ENCODE measurements around the gene POLQ. TPM values are rescaled to one million over a fixed set of nuclear protein-coding genes. Genes with fewer than 3 reads are reported as not detected.
"Not testable (repeated sequence)": the region's sequence is repeated elsewhere in the genome, so short reads cannot be mapped to it uniquely, and the experiment has no call there.

Gene POLQ
- total and polyA plus RNA-seq, 2 donors: 0.71 to 7.9 TPM

DNA sequence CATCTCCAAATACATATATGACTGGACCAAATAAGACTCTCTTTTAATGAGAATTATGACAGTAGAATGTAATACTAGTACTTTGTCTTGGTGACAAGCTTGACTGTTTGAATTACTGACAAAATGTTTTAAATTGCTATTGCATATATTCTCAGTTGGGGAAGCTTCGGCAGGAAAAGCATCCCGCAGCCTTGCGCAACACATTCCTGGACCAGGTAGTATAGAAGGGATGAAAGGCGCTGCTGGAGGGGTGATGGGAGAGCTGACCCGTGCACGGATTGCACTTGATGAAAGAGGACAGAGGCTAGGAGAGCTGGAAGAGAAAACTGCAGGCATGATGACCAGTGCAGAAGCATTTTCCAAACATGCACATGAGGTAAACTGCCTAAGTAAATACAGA lies 127.6 kb downstream of the POLQ start:
- H3K36me3 ChIP-seq (ENCODE audit: control insufficient read depth in 2 of 2, insufficient read depth in 2 of 2, low read length in 1 of 2): no peaks in the 10 kb centered on the region
- H3K27ac ChIP-seq (ENCODE audit: low read depth in 1 of 2, low read length in 1 of 2): no peak overlapping the region
- H3K4me3 ChIP-seq (ENCODE audit: low read length in 2 of 2): no peak overlapping the region
- H3K9me3 ChIP-seq (ENCODE audit: control insufficient read depth in 2 of 2, insufficient read depth in 1 of 2, low read length in 1 of 2): no peaks in the 10 kb centered on the region
- no peaks in the 10 kb centered on the region for H3K27me3 ChIP-seq (ENCODE audit: control insufficient read depth in 2 of 2, insufficient read depth in 1 of 2, low read length in 1 of 2)
- WGBS: 98% methylated on average over 6 of the region's 6 CpGs
- no peaks in the 10 kb centered on the region for H3K4me1 ChIP-seq (ENCODE audit: control insufficient read depth in 2 of 2, insufficient read depth in 2 of 2, low read length in 2 of 2)
- DNase-seq (ENCODE audit: low read depth in 6 of 9, low spot score in 9 of 9): no peak

GRCh38 chr3:121414924-121415323 lies 130.9 kb downstream of the POLQ start:
- H3K27ac ChIP-seq (ENCODE audit: low read depth in 1 of 2, low read length in 1 of 2): no peak overlapping the region
- 96% methylated on average over 2 of the region's 2 CpGs for WGBS
- DNase-seq (ENCODE audit: low read depth in 6 of 9, low spot score in 9 of 9): no peak
- H3K4me1 ChIP-seq (ENCODE audit: control insufficient read depth in 2 of 2, insufficient read depth in 2 of 2, low read length in 2 of 2): no peaks in the 10 kb centered on the region
- no peaks in the 10 kb centered on the region for H3K9me3 ChIP-seq (ENCODE audit: control insufficient read depth in 2 of 2, insufficient read depth in 1 of 2, low read length in 1 of 2)
- H3K36me3 ChIP-seq (ENCODE audit: control insufficient read depth in 2 of 2, insufficient read depth in 2 of 2, low read length in 1 of 2): no peaks in the 10 kb centered on the region
- H3K27me3 ChIP-seq (ENCODE audit: control insufficient read depth in 2 of 2, insufficient read depth in 1 of 2, low read length in 1 of 2): no peaks in the 10 kb centered on the region
- H3K4me3 ChIP-seq (ENCODE audit: low read length in 2 of 2): no peak overlapping the region

DNA sequence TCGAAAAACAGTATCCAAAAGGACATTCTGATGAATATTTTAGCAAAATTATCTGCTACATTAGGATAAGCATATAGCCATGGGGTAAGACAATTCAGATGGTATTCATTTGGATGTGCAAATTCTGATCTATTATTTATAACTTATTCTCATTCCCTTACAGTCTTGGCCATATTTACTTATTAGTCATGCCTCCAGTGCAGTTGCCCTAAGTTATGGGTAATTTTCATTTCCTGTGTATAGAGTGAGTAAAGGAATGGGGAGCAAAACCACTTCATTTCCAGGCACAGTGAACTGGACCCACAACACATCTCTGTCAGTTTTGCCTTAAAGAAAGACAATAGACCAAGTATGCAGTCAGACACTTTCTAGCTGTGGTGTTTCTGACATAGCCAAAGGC lies 134.3 kb downstream of the POLQ start:
- no peak for DNase-seq (ENCODE audit: low read depth in 6 of 9, low spot score in 9 of 9)
- Histone ChIP-seq H3K36me3 (ENCODE audit: control insufficient read depth in 2 of 2, insufficient read depth in 2 of 2, low read length in 1 of 2) (no peaks in the 10 kb centered on the region), H3K4me3 (ENCODE audit: low read length in 2 of 2) (no peak overlapping the region), H3K9me3 (ENCODE audit: control insufficient read depth in 2 of 2, insufficient read depth in 1 of 2, low read length in 1 of 2) (no peaks in the 10 kb centered on the region), H3K27me3 (ENCODE audit: control insufficient read depth in 2 of 2, insufficient read depth in 1 of 2, low read length in 1 of 2) (no peaks in the 10 kb centered on the region), H3K4me1 (ENCODE audit: control insufficient read depth in 2 of 2, insufficient read depth in 2 of 2, low read length in 2 of 2) (no peaks in the 10 kb centered on the region), H3K27ac (ENCODE audit: low read depth in 1 of 2, low read length in 1 of 2) (no peak overlapping the region)
- 96% methylated on average over 1 of the region's 1 CpG for WGBS

DNA sequence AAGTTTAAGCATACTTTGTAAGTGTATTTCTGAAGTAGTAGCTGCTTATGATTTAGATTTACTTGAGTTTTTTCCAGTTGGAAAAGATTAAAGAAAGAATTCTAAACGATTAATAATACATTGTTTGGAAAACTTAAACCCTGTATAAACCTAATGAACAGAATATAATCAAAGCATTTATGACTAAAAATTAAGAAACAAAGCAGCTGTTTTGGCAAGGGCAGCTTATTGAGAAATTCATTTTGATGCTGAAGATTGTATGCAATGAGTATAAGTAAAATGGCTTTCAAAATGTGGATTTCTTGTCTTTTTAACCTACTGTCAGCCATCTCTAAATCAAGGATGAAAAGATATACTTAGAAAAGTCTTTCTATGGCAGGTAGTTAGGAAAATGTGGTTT lies 140.2 kb downstream of the POLQ start:
- Histone ChIP-seq H3K36me3 (ENCODE audit: control insufficient read depth in 2 of 2, insufficient read depth in 2 of 2, low read length in 1 of 2) (no peaks in the 10 kb centered on the region), H3K4me1 (ENCODE audit: control insufficient read depth in 2 of 2, insufficient read depth in 2 of 2, low read length in 2 of 2) (no peaks in the 10 kb centered on the region), H3K4me3 (ENCODE audit: low read length in 2 of 2) (no peak overlapping the region), H3K27me3 (ENCODE audit: control insufficient read depth in 2 of 2, insufficient read depth in 1 of 2, low read length in 1 of 2) (no peaks in the 10 kb centered on the region), H3K9me3 (ENCODE audit: control insufficient read depth in 2 of 2, insufficient read depth in 1 of 2, low read length in 1 of 2) (no peaks in the 10 kb centered on the region), H3K27ac (ENCODE audit: low read depth in 1 of 2, low read length in 1 of 2) (no peak overlapping the region)
- no peak for DNase-seq (ENCODE audit: low read depth in 6 of 9, low spot score in 9 of 9)
- WGBS: 95% methylated on average over 1 of the region's 1 CpG

DNA sequence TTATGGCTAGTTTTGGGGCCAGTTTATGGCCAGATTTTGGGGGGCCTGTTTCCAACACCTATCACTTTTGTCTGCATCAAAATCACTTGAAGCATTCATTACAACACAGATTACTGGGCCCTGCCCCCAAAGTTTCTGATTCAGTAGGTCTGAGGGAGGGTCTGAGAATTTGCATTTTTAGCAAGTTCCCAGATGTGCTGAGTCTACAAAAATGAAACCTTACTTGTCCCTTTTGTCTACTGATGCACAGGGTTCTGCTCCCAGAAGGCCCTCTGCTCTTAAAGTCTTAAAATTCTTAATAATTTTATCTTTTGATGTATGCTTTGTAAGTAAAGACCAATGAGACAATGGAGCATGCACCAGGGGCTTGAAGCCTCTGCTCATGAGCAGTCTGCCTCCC lies 146.0 kb downstream of the POLQ start:
- no peaks in the 10 kb centered on the region for H3K36me3 ChIP-seq (ENCODE audit: control insufficient read depth in 2 of 2, insufficient read depth in 2 of 2, low read length in 1 of 2)
- no peaks in the 10 kb centered on the region for H3K27me3 ChIP-seq (ENCODE audit: control insufficient read depth in 2 of 2, insufficient read depth in 1 of 2, low read length in 1 of 2)
- DNase-seq (ENCODE audit: low read depth in 6 of 9, low spot score in 9 of 9): no peak
- no peaks in the 10 kb centered on the region for H3K4me1 ChIP-seq (ENCODE audit: control insufficient read depth in 2 of 2, insufficient read depth in 2 of 2, low read length in 2 of 2)
- no peaks in the 10 kb centered on the region for H3K9me3 ChIP-seq (ENCODE audit: control insufficient read depth in 2 of 2, insufficient read depth in 1 of 2, low read length in 1 of 2)
- no peak overlapping the region for H3K27ac ChIP-seq (ENCODE audit: low read depth in 1 of 2, low read length in 1 of 2)
- H3K4me3 ChIP-seq (ENCODE audit: low read length in 2 of 2): no peak overlapping the region

GRCh38 chr3:121398051-121398450 lies 147.7 kb downstream of the POLQ start:
- WGBS: 92% methylated on average over 8 of the region's 8 CpGs
- H3K36me3 ChIP-seq (ENCODE audit: control insufficient read depth in 2 of 2, insufficient read depth in 2 of 2, low read length in 1 of 2); H3K9me3 ChIP-seq (ENCODE audit: control insufficient read depth in 2 of 2, insufficient read depth in 1 of 2, low read length in 1 of 2); H3K27me3 ChIP-seq (ENCODE audit: control insufficient read depth in 2 of 2, insufficient read depth in 1 of 2, low read length in 1 of 2); H3K27ac ChIP-seq (ENCODE audit: low read depth in 1 of 2, low read length in 1 of 2); H3K4me1 ChIP-seq (ENCODE audit: control insufficient read depth in 2 of 2, insufficient read depth in 2 of 2, low read length in 2 of 2); DNase-seq (ENCODE audit: low read depth in 6 of 9, low spot score in 9 of 9); H3K4me3 ChIP-seq (ENCODE audit: low read length in 2 of 2): not testable (repeated sequence)

DNA sequence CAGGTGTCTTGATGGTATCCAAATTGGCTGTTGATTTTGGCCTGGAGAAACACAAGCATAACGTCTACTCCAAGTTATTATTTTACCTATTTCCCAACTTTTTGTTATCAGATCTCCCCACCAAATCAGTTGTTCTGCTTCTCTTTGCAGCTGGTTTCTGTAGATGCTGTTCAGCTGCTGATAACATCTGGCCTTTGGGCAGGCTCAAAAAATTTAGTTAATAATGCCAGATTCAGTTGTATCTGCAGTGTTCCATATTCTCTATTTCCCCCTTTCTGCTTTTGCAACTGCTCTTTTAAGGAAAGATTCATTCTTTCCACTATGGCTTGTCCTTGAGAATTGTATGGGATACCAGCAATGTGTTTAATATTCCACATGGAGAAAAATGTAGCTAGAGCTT lies 149.8 kb downstream of the POLQ start:
- H3K36me3 ChIP-seq (ENCODE audit: control insufficient read depth in 2 of 2, insufficient read depth in 2 of 2, low read length in 1 of 2); H3K4me1 ChIP-seq (ENCODE audit: control insufficient read depth in 2 of 2, insufficient read depth in 2 of 2, low read length in 2 of 2); H3K9me3 ChIP-seq (ENCODE audit: control insufficient read depth in 2 of 2, insufficient read depth in 1 of 2, low read length in 1 of 2); H3K27me3 ChIP-seq (ENCODE audit: control insufficient read depth in 2 of 2, insufficient read depth in 1 of 2, low read length in 1 of 2); H3K4me3 ChIP-seq (ENCODE audit: low read length in 2 of 2); H3K27ac ChIP-seq (ENCODE audit: low read depth in 1 of 2, low read length in 1 of 2); DNase-seq (ENCODE audit: low read depth in 6 of 9, low spot score in 9 of 9): not testable (repeated sequence)
- 0% methylated on average over 1 of the region's 1 CpG for WGBS

GRCh38 chr3:121388308-121388707 lies 157.5 kb downstream of the POLQ start:
- WGBS: 87% methylated on average over 3 of the region's 3 CpGs
- not testable (repeated sequence) for H3K36me3 ChIP-seq (ENCODE audit: control insufficient read depth in 2 of 2, insufficient read depth in 2 of 2, low read length in 1 of 2); H3K27me3 ChIP-seq (ENCODE audit: control insufficient read depth in 2 of 2, insufficient read depth in 1 of 2, low read length in 1 of 2); H3K27ac ChIP-seq (ENCODE audit: low read depth in 1 of 2, low read length in 1 of 2); H3K4me3 ChIP-seq (ENCODE audit: low read length in 2 of 2); DNase-seq (ENCODE audit: low read depth in 6 of 9, low spot score in 9 of 9); H3K4me1 ChIP-seq (ENCODE audit: control insufficient read depth in 2 of 2, insufficient read depth in 2 of 2, low read length in 2 of 2); H3K9me3 ChIP-seq (ENCODE audit: control insufficient read depth in 2 of 2, insufficient read depth in 1 of 2, low read length in 1 of 2)
